Liver (tissue), 9 donors: ENCODE data around the gene RAPGEF1. TPM values are rescaled to one million over a fixed set of nuclear protein-coding genes. Genes with fewer than 3 reads are reported as not detected.

Experiments used
- DNase-seq: peaks from one replicate; pipeline ENCODE4 v3.0.0-alpha.2; 2017; ENCODE audit warnings: low spot score
- H3K27ac ChIP-seq, 2 donors: one replicate each; pipeline ENCODE4 v1.7.0; 2013; ENCODE audit warnings: inconsistent platforms in 2 of 2, low read length in 2 of 2, control low read depth in 1 of 2, low read depth in 1 of 2, mild to moderate bottlenecking in 1 of 2
- H3K27me3 ChIP-seq, 4 donors: one replicate each; pipeline versions ENCODE4 v1.6.1 to v1.7.0; 2013; ENCODE audit warnings: low read length in 3 of 4, inconsistent platforms in 1 of 4, mild to moderate bottlenecking in 1 of 4, moderate library complexity in 1 of 4; ENCODE audit not compliant: control insufficient read depth in 4 of 4, insufficient read depth in 4 of 4
- H3K36me3 ChIP-seq, 4 donors: one replicate each; pipeline versions ENCODE4 v1.6.1 to v1.7.0; 2013; ENCODE audit warnings: low read length in 3 of 4, mild to moderate bottlenecking in 3 of 4, low read depth in 1 of 4, moderate library complexity in 1 of 4; ENCODE audit not compliant: control insufficient read depth in 4 of 4, insufficient read depth in 3 of 4
- H3K4me1 ChIP-seq, 4 donors: one replicate each; pipeline versions ENCODE4 v1.6.1 to v1.7.0; 2013; ENCODE audit warnings: low read length in 3 of 4, mild to moderate bottlenecking in 3 of 4, moderate library complexity in 1 of 4; ENCODE audit not compliant: control insufficient read depth in 4 of 4, insufficient read depth in 4 of 4
- H3K4me3 ChIP-seq, 3 donors: one replicate each; pipeline versions ENCODE4 v1.6.1 to v1.7.0; 2013; ENCODE audit warnings: low read length in 3 of 3, control low read depth in 1 of 3, low read depth in 1 of 3, mild to moderate bottlenecking in 1 of 3
- H3K9ac ChIP-seq, 2 donors: one replicate each; pipeline ENCODE4 v1.7.0; 2013; ENCODE audit warnings: low read length in 2 of 2, mild to moderate bottlenecking in 2 of 2, moderate library complexity in 2 of 2, control low read depth in 1 of 2, low read depth in 1 of 2
- H3K9me3 ChIP-seq, 4 donors: one replicate each; pipeline versions ENCODE4 v1.6.1 to v1.7.0; 2013; ENCODE audit warnings: low read length in 3 of 4; ENCODE audit not compliant: control insufficient read depth in 4 of 4
- EGR1 ChIP-seq, 2 donors: IDR thresholded peaks; 2 replicates each; pipeline ENCODE4 v1.6.1; 2016 to 2018; ENCODE audit warnings: antibody characterized with exemption in 2 of 2, low read depth in 2 of 2
- FOXA1 ChIP-seq: IDR thresholded peaks from 2 replicates; pipeline ENCODE4 v1.6.1; 2016; ENCODE audit warnings: antibody characterized with exemption
- FOXA2 ChIP-seq: IDR thresholded peaks from 2 replicates; pipeline ENCODE4 v1.6.1; 2016; ENCODE audit warnings: antibody characterized with exemption
- HNF4A ChIP-seq, 2 donors: conservative IDR thresholded peaks; 2 replicates each; pipeline ENCODE4 v1.6.1; 2016; ENCODE audit warnings: antibody characterized with exemption in 2 of 2, mild to moderate bottlenecking in 2 of 2
- JUND ChIP-seq, 2 donors: IDR thresholded peaks; 2 replicates each; pipeline ENCODE4 v1.6.1; 2016; ENCODE audit warnings: antibody characterized with exemption in 2 of 2
- NR2F2 ChIP-seq: IDR thresholded peaks from 2 replicates; pipeline ENCODE4 v1.6.1; 2016; ENCODE audit warnings: antibody characterized with exemption
- RAD21 ChIP-seq, 2 donors: IDR thresholded peaks; 2 replicates each; pipeline ENCODE4 v1.6.1; 2016; ENCODE audit warnings: antibody characterized with exemption in 2 of 2, mild to moderate bottlenecking in 2 of 2
- RXRA ChIP-seq, 2 donors: IDR thresholded peaks; 2 replicates each; pipeline ENCODE4 v1.6.1; 2017 to 2018; ENCODE audit warnings: antibody characterized with exemption in 2 of 2, mild to moderate bottlenecking in 1 of 2
- SP1 ChIP-seq: IDR thresholded peaks from 2 replicates; pipeline ENCODE4 v1.6.1; 2018; ENCODE audit warnings: antibody characterized with exemption, mild to moderate bottlenecking
- TAF1 ChIP-seq: conservative IDR thresholded peaks from 2 replicates; pipeline ENCODE4 v1.6.1; 2016; ENCODE audit warnings: antibody characterized with exemption, mild to moderate bottlenecking
- YY1 ChIP-seq: IDR thresholded peaks from 2 replicates; pipeline ENCODE4 v1.6.1; 2016; ENCODE audit warnings: antibody characterized with exemption, mild to moderate bottlenecking
- WGBS: extraction: QIAGEN DNeasy Blood & Tissue Kit; methylation state at CpG from one replicate; pipeline ENCODE4 v1.1.7; 2013; 5-methylcytosine and 5-hydroxymethylcytosine counted together
- polyA plus RNA-seq, 2 donors: library from polyadenylated mRNA; stranded (reverse) in 1 of 2; unstranded in 1 of 2; fragments of 200-250 nt in 1 of 2; fragments of >200 nt in 1 of 2; fragmentation: Nextera tagmentation in 1 of 2; extraction: Ambion mirVana in 1 of 2; gene quantifications; one replicate each; pipeline versions ENCODE4 v1.2.1 to v1.2.3, GENCODE V29; 2013 to 2015
- total RNA-seq, 2 donors: library from RNA; depleted of rRNA; stranded (reverse); fragments of >200 nt; gene quantifications; one replicate each; pipeline ENCODE4 v1.2.3, GENCODE V29; 2014
- TF ChIP-seq, protein P1 (sequence below): IDR thresholded peaks from 2 replicates; pipeline ENCODE4 v1.6.1; 2016; ENCODE audit warnings: antibody characterized with exemption
- TF ChIP-seq, protein P2 (sequence below): IDR thresholded peaks from 2 replicates; pipeline ENCODE4 v1.6.1; 2016; ENCODE audit warnings: antibody characterized with exemption
- TF ChIP-seq, protein P3 (sequence below): IDR thresholded peaks from 2 replicates; pipeline ENCODE4 v1.6.1; 2016; ENCODE audit warnings: antibody characterized with exemption, mild to moderate bottlenecking
- TF ChIP-seq, protein P4 (sequence below): IDR thresholded peaks from 2 replicates; pipeline ENCODE4 v1.6.1; 2016; ENCODE audit warnings: antibody characterized with exemption
- donor health status: healthy.
- donor health status: healthy.
- donor health status: healthy.
- donor health status: healthy.
- donor health status: healthy.

Gene RAPGEF1
- total and polyA plus RNA-seq, 4 donors: 5.6 to 19.7 (median 16.8) TPM

DNA sequence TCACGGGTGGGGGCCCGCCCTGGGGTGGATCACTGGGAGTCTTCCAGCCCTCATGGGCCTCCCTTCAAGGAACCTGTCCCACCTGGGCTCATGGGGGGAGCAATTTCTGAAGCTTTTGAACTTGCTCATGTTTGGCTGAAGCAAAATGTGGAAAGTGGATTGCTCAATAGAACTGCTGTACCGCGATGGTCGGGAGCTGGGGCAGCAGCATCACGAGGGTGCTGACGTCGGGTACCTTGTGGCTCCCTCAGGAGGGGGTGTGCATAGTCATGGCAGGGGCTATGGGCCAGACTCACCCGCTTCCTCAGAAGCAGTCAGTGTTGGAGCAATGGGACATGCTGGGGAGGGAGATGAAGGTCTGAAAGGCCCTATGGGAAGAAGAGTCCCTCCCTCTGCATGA, 136.7 kb downstream of the RAPGEF1 start:
- no peak for DNase-seq
- no peak overlapping the region for H3K27ac ChIP-seq
- WGBS: 87% methylated on average over 9 of the region's 9 CpGs
- no peaks in the 10 kb centered on the region for H3K9me3 ChIP-seq
- TF ChIP-seq FOXA1: no peak
- TF ChIP-seq, protein P1, sequence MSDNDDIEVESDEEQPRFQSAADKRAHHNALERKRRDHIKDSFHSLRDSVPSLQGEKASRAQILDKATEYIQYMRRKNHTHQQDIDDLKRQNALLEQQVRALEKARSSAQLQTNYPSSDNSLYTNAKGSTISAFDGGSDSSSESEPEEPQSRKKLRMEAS: no peak
- TF ChIP-seq FOXA2: no peak
- peaks cover 0 to 2% (median 0%) of the 10 kb centered on the region in 4 donors for H3K4me1 ChIP-seq
- H3K27me3 ChIP-seq: no peaks in the 10 kb centered on the region
- H3K9ac ChIP-seq: no peak overlapping the region
- peaks cover 0 to 34% (median 6%) of the 10 kb centered on the region in 4 donors for H3K36me3 ChIP-seq
- no peak overlapping the region for H3K4me3 ChIP-seq

DNA sequence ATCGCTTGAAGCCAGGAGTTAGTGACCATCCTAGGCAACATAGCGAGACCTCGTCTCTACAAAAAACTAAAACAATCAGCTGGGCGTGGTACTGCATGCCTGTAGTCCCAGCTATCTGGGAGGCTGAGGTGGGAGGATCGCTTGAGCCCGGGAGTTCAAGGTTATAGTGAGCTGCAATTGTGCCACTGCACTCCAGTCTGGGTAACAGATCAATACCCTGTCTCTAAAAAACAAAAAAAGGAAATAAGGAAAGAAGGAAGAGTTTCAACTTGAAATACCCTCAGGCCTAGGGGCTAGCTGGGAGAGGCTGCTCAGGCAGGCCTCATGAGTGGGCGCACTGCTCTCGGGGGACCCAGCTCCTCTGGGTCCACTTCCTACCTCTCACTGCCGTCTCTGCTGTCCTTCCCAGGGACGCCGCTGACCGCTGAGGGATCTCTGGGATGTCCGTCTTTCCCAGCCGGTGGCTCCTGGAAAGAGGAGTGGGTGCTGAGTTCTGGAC, 138.1 kb downstream of the RAPGEF1 start:
- Histone ChIP-seq H3K27me3 (no peaks in the 10 kb centered on the region), H3K9ac (no peak overlapping the region), H3K4me3 (no peak overlapping the region), H3K9me3 (no peaks in the 10 kb centered on the region), H3K27ac (no peak overlapping the region), H3K36me3 (peaks cover 2 to 46% (median 14%) of the 10 kb centered on the region in 4 donors), H3K4me1 (peaks cover 0 to 2% (median 0%) of the 10 kb centered on the region in 4 donors)
- no peak for DNase-seq
- TF ChIP-seq RAD21 (IDR thresholded peaks at IDR 0.05): peak in 1 of 2 donors; percentile 4
- TF ChIP-seq, protein P2, sequence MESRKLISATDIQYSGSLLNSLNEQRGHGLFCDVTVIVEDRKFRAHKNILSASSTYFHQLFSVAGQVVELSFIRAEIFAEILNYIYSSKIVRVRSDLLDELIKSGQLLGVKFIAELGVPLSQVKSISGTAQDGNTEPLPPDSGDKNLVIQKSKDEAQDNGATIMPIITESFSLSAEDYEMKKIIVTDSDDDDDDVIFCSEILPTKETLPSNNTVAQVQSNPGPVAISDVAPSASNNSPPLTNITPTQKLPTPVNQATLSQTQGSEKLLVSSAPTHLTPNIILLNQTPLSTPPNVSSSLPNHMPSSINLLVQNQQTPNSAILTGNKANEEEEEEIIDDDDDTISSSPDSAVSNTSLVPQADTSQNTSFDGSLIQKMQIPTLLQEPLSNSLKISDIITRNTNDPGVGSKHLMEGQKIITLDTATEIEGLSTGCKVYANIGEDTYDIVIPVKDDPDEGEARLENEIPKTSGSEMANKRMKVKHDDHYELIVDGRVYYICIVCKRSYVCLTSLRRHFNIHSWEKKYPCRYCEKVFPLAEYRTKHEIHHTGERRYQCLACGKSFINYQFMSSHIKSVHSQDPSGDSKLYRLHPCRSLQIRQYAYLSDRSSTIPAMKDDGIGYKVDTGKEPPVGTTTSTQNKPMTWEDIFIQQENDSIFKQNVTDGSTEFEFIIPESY: no peak
- 92% methylated on average over 14 of the region's 14 CpGs for WGBS

DNA sequence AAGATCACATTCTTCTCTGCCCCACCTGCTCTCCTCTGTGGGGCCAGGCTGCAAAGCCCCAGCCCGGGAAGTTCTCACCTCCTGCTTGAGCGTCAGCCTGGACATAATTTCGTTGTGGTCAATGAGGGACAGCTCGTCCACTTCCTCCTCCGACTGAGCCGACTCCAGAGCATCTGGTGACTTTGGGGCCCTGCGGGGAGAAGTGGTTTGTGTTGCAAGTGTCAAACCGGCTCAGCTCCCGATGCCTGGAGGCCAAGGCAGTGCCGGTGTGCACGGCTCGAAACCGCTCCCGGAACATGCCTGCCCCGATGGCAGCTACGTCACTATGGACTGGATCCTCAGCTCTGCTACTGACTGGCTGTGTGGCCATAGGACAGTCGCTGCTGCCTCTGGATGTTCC, 141.8 kb downstream of the RAPGEF1 start:
- Histone ChIP-seq H3K27ac (no peak overlapping the region), H3K9me3 (no peaks in the 10 kb centered on the region), H3K4me1 (no peaks in the 10 kb centered on the region), H3K36me3 (peaks cover 2 to 53% (median 25%) of the 10 kb centered on the region in 4 donors), H3K9ac (no peak overlapping the region), H3K27me3 (no peaks in the 10 kb centered on the region), H3K4me3 (no peak overlapping the region)
- 85% methylated on average over 17 of the region's 17 CpGs for WGBS
- TF ChIP-seq RXRA (IDR thresholded peaks at IDR 0.05) (no peak), YY1 (no peak), RAD21 (IDR thresholded peaks at IDR 0.05) (no peak), SP1 (no peak), NR2F2 (no peak), FOXA1 (no peak), FOXA2 (no peak), TAF1 (no peak), JUND (IDR thresholded peaks at IDR 0.05) (no peak), EGR1 (IDR thresholded peaks at IDR 0.05; ENCODE audit: low read depth in 2 of 2) (no peak), HNF4A (conservative IDR thresholded peaks at IDR 0.05) (no peak)
- TF ChIP-seq, protein P2: no peak
- TF ChIP-seq, protein P3, sequence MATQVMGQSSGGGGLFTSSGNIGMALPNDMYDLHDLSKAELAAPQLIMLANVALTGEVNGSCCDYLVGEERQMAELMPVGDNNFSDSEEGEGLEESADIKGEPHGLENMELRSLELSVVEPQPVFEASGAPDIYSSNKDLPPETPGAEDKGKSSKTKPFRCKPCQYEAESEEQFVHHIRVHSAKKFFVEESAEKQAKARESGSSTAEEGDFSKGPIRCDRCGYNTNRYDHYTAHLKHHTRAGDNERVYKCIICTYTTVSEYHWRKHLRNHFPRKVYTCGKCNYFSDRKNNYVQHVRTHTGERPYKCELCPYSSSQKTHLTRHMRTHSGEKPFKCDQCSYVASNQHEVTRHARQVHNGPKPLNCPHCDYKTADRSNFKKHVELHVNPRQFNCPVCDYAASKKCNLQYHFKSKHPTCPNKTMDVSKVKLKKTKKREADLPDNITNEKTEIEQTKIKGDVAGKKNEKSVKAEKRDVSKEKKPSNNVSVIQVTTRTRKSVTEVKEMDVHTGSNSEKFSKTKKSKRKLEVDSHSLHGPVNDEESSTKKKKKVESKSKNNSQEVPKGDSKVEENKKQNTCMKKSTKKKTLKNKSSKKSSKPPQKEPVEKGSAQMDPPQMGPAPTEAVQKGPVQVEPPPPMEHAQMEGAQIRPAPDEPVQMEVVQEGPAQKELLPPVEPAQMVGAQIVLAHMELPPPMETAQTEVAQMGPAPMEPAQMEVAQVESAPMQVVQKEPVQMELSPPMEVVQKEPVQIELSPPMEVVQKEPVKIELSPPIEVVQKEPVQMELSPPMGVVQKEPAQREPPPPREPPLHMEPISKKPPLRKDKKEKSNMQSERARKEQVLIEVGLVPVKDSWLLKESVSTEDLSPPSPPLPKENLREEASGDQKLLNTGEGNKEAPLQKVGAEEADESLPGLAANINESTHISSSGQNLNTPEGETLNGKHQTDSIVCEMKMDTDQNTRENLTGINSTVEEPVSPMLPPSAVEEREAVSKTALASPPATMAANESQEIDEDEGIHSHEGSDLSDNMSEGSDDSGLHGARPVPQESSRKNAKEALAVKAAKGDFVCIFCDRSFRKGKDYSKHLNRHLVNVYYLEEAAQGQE: no peak
- TF ChIP-seq, protein P4, sequence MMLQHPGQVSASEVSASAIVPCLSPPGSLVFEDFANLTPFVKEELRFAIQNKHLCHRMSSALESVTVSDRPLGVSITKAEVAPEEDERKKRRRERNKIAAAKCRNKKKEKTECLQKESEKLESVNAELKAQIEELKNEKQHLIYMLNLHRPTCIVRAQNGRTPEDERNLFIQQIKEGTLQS: no peak
- TF ChIP-seq, protein P1: no peak
- no peak for DNase-seq
